Tibial nerve (tissue), 4 donors: ENCODE measurements around the gene SH3RF3. TPM values are rescaled to one million over a fixed set of nuclear protein-coding genes. Genes with fewer than 3 reads are reported as not detected.

Experiments used
- DNase-seq, 2 donors: peaks; one replicate each; pipeline ENCODE4 v3.0.0-alpha.2; 2019; ENCODE audit warnings: low spot score in 2 of 2
- H3K27ac ChIP-seq, 4 donors: fragments of 200-600 bp; sonication (generic) in 3 of 4; one replicate each; pipeline ENCODE4 v1.5.1; 2017 to 2019; ENCODE audit warnings: mild to moderate bottlenecking in 1 of 4
- H3K27me3 ChIP-seq, 2 donors: fragments of 200-600 bp; sonication (generic) in 1 of 2; one replicate each; pipeline versions ENCODE4 v1.5.1 to v1.6.0; 2017 to 2019
- H3K36me3 ChIP-seq, 3 donors: fragments of 200-600 bp; sonication (generic); one replicate each; pipeline ENCODE4 v1.5.1; 2018 to 2019
- H3K4me1 ChIP-seq, 4 donors: fragments of 200-600 bp; sonication (generic) in 3 of 4; one replicate each; pipeline ENCODE4 v1.5.1; 2017 to 2019
- H3K4me3 ChIP-seq, 4 donors: fragments of 200-600 bp; sonication (generic) in 3 of 4; one replicate each; pipeline ENCODE4 v1.5.1; 2017 to 2019; ENCODE audit warnings: mild to moderate bottlenecking in 1 of 4, moderate library complexity in 1 of 4
- H3K9me3 ChIP-seq, 4 donors: fragments of 200-600 bp; sonication (generic) in 3 of 4; one replicate each; pipeline ENCODE4 v1.5.1; 2017 to 2019
- CTCF ChIP-seq, 5 experiments: fragments of 200-600 bp in 3 of 5; fragments of 450-650 bp in 2 of 5; sonication (generic) in 3 of 5; IDR thresholded peaks; one replicate each; pipeline ENCODE4 v1.5.1; 2016 to 2019; ENCODE audit warnings: antibody characterized with exemption in 5 of 5, mild to moderate bottlenecking in 3 of 5, moderate library complexity in 2 of 5
- EP300 ChIP-seq, 2 donors: sonication (generic); formaldehyde crosslinking; IDR thresholded peaks; one replicate each; pipeline ENCODE4 v1.6.1; 2017; ENCODE audit warnings: antibody characterized with exemption in 2 of 2, mild to moderate bottlenecking in 1 of 2
- POLR2A ChIP-seq, 2 donors: fragments of 450-650 bp; IDR thresholded peaks; one replicate each; pipeline ENCODE4 v1.6.1; 2017; ENCODE audit warnings: antibody characterized with exemption in 2 of 2, mild to moderate bottlenecking in 2 of 2, moderate library complexity in 2 of 2
- WGBS, 2 donors: methylation state at CpG; one replicate each; pipeline ENCODE4 v1.1.5; 2018; 5-methylcytosine and 5-hydroxymethylcytosine counted together
- total RNA-seq, 4 donors: library from RNA; depleted of rRNA; stranded (reverse); fragments of >200 nt; gene quantifications; one replicate each; pipeline ENCODE4 v1.1.0, GENCODE V29; 2016

SH3RF3 gene
- total RNA-seq, 4 donors from 2014 or later = 6.9 to 18.0 (median 11.4) TPM

GRCh38 chr2:109197491-109198418, 68.8 kb downstream of the SH3RF3 start:
- WGBS, 2 donors = 81 to 82% methylated on average over 6 of the region's 6 CpGs
- peaks cover 0 to 33% (median 0%) of the 10 kb centered on the region in 4 donors for H3K4me1 ChIP-seq

GRCh38 chr2:109199790-109200189, 70.8 kb downstream of the SH3RF3 start:
- Histone ChIP-seq H3K9me3 (no peaks in the 10 kb centered on the region), H3K27me3 (no peaks in the 10 kb centered on the region), H3K36me3 (no peaks in the 10 kb centered on the region), H3K27ac (no peak overlapping the region), H3K4me1 (peaks cover 0 to 23% (median 0%) of the 10 kb centered on the region in 4 donors), H3K4me3 (no peak overlapping the region)
- 99% methylated on average over 4 of the region's 4 CpGs; no CpG with 5 or more reads in 1 of the 2 donors for WGBS, 2 donors
- no peak for TF ChIP-seq CTCF (IDR thresholded peaks at IDR 0.05)
- no peak for TF ChIP-seq EP300 (IDR thresholded peaks at IDR 0.05)
- TF ChIP-seq POLR2A (IDR thresholded peaks at IDR 0.05) = no peak
- no peak for DNase-seq

More at GRCh38 chr2:109197491-109198418, 68.8 kb downstream of the SH3RF3 start:
- Histone ChIP-seq H3K27ac (no peak overlapping the region), H3K36me3 (no peaks in the 10 kb centered on the region), H3K27me3 (no peaks in the 10 kb centered on the region), H3K9me3 (no peaks in the 10 kb centered on the region), H3K4me3 (no peak overlapping the region)
- TF ChIP-seq EP300 (IDR thresholded peaks at IDR 0.05) (no peak), CTCF (IDR thresholded peaks at IDR 0.05) (no peak), POLR2A (IDR thresholded peaks at IDR 0.05) (no peak)
- no peak for DNase-seq

- Histone ChIP-seq H3K27me3 (no peaks in the 10 kb centered on the region), H3K4me1 (peaks cover 0 to 13% (median 0%) of the 10 kb centered on the region in 4 donors), H3K27ac (no peak overlapping the region), H3K9me3 (no peaks in the 10 kb centered on the region), H3K36me3 (no peaks in the 10 kb centered on the region), H3K4me3 (no peak overlapping the region)
- DNase-seq = no peak
- no peak for TF ChIP-seq CTCF (IDR thresholded peaks at IDR 0.05)
- no peak for TF ChIP-seq POLR2A (IDR thresholded peaks at IDR 0.05)
- TF ChIP-seq EP300 (IDR thresholded peaks at IDR 0.05) = no peak
- 77 to 87% methylated on average over 14 of the region's 14 CpGs for WGBS, 2 donors
These were observed 71.8 kb downstream of the SH3RF3 start for GRCh38 chr2:109200616-109201464.

GRCh38 chr2:109201465-109202327, 72.7 kb downstream of the SH3RF3 start:
- no peaks in the 10 kb centered on the region for H3K9me3 ChIP-seq
- no peak for TF ChIP-seq EP300 (IDR thresholded peaks at IDR 0.05)
- TF ChIP-seq POLR2A (IDR thresholded peaks at IDR 0.05) = no peak
- TF ChIP-seq CTCF (IDR thresholded peaks at IDR 0.05) = no peak
- H3K4me3 ChIP-seq = no peak overlapping the region
- no peaks in the 10 kb centered on the region for H3K27me3 ChIP-seq
- no peaks in the 10 kb centered on the region for H3K36me3 ChIP-seq
- H3K27ac ChIP-seq = no peak overlapping the region
- H3K4me1 ChIP-seq = peaks cover 0 to 8% (median 0%) of the 10 kb centered on the region in 4 donors
- DNase-seq = no peak
- WGBS, 2 donors = 62 to 69% methylated on average over 21 of the region's 21 CpGs
